MM.1S (cell line): ENCODE results near the gene NYAP2.

Experiments
- DNase-seq: peaks from one replicate; pipeline ENCODE4 v3.0.0-alpha.2; 2015
- H2AFZ ChIP-seq: fragments of 300-600 bp; sonication (generic); 2 replicates; pipeline ENCODE4 v1.6.0; 2016; ENCODE audit warnings: antibody characterized with exemption, low read length
- H3F3A ChIP-seq: fragments of 300-600 bp; sonication (generic); 2 replicates; pipeline ENCODE4 v1.6.1; 2016; ENCODE audit warnings: mild to moderate bottlenecking, antibody characterized with exemption, low read length, moderate library complexity, mixed read lengths; ENCODE audit not compliant: insufficient read depth
- H3K27ac ChIP-seq: fragments of 300-600 bp; sonication (generic); 2 replicates; pipeline ENCODE4 v1.5.1; 2016; ENCODE audit warnings: mild to moderate bottlenecking, low read length
- H3K27me3 ChIP-seq: fragments of 300-600 bp; sonication (generic); replicated peaks from 2 replicates; pipeline ENCODE4 v1.6.0; 2016; ENCODE audit warnings: low read length; ENCODE audit not compliant: insufficient read depth
- H3K36me3 ChIP-seq: fragments of 300-600 bp; sonication (generic); replicated peaks from 2 replicates; pipeline ENCODE4 v1.6.1; 2016; ENCODE audit warnings: mild to moderate bottlenecking, low read length, mixed read lengths; ENCODE audit not compliant: insufficient read depth
- H3K4me1 ChIP-seq: fragments of 300-600 bp; sonication (generic); 2 replicates; pipeline ENCODE4 v1.6.1; 2016; ENCODE audit warnings: low read length, mixed read lengths
- H3K4me2 ChIP-seq: fragments of 300-600 bp; sonication (generic); 2 replicates; pipeline ENCODE4 v1.6.0; 2016; ENCODE audit warnings: low read depth, low read length
- H3K4me3 ChIP-seq: fragments of 300-600 bp; sonication (generic); 2 replicates; pipeline ENCODE4 v1.5.1; 2016; ENCODE audit warnings: low read length, mixed read lengths
- H3K79me2 ChIP-seq: fragments of 300-600 bp; sonication (generic); 2 replicates; pipeline ENCODE4 v1.6.1; 2016; ENCODE audit warnings: mixed run types, low read length, mixed read lengths
- H3K9ac ChIP-seq: fragments of 300-600 bp; sonication (generic); 2 replicates; pipeline ENCODE4 v1.6.1; 2016; ENCODE audit warnings: low read length, mixed read lengths
- H3K9me2 ChIP-seq: fragments of 300-600 bp; sonication (generic); replicated peaks from 2 replicates; pipeline ENCODE4 v1.6.1; 2016; ENCODE audit warnings: mild to moderate bottlenecking, low read length, mixed read lengths; ENCODE audit not compliant: insufficient read depth
- H3K9me3 ChIP-seq: fragments of 300-600 bp; sonication (generic); replicated peaks from 2 replicates; pipeline ENCODE4 v1.6.1; 2016; ENCODE audit warnings: mild to moderate bottlenecking, low read length, mixed read lengths; ENCODE audit not compliant: insufficient read depth
- H4K20me1 ChIP-seq: fragments of 300-600 bp; sonication (generic); 2 replicates; pipeline ENCODE4 v1.6.1; 2016; ENCODE audit warnings: mild to moderate bottlenecking, low read length, moderate library complexity, mixed read lengths; ENCODE audit not compliant: insufficient read depth
- CTCF ChIP-seq: fragments of 300-600 bp; sonication (generic); IDR thresholded peaks from 2 replicates; pipeline ENCODE4 v1.5.1; 2016; ENCODE audit warnings: antibody characterized with exemption, low read length, mixed read lengths
- EZH2 ChIP-seq: fragments of 300-600 bp; sonication (generic); optimal IDR thresholded peaks from 2 replicates; pipeline ENCODE3; 2017; ENCODE audit warnings: low read depth, mild to moderate bottlenecking, antibody characterized with exemption, low read length, mixed read lengths
- EZH2phosphoT487 ChIP-seq: fragments of 300-600 bp; sonication (generic); IDR thresholded peaks from 2 replicates; pipeline ENCODE4 v1.6.1; 2018; ENCODE audit warnings: antibody characterized with exemption, low read length

Gene NYAP2

DNA sequence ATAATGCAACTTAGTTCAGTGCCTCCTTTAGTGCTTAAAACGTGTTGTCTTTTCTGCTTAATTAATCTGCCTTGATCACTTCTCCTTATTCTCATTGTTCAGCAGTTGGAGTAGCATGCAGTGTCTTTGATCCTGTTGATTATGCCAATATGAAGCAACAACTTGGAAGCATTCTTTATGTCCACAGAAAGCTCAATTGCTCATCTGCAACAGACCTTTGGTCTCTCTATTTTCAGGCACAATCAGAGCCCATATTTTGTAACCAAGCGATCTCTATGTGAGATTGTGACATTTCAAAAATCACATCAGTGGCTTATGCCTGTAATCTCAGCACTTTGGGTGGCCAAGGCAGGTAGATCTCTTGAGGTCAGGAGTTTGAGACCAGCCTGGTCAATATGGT is 217.3 kb downstream of the NYAP2 start:
- Histone ChIP-seq H3K4me2 (no peak overlapping the region), H3K4me3 (no peak overlapping the region), H3K36me3 (no peaks in the 10 kb centered on the region), H3K4me1 (no peaks in the 10 kb centered on the region), H3K27me3 (no peaks in the 10 kb centered on the region), H3K27ac (no peak overlapping the region), H3K79me2 (no peaks in the 10 kb centered on the region), H3K9ac (no peak overlapping the region), H3K9me3 (no peaks in the 10 kb centered on the region), H3F3A (no peaks in the 10 kb centered on the region), H4K20me1 (no peaks in the 10 kb centered on the region), H2AFZ (no peak overlapping the region), H3K9me2 (no peaks in the 10 kb centered on the region)
- DNase-seq, result no peak
- TF ChIP-seq EZH2 (no peak), CTCF (no peak), EZH2phosphoT487 (no peak)

DNA sequence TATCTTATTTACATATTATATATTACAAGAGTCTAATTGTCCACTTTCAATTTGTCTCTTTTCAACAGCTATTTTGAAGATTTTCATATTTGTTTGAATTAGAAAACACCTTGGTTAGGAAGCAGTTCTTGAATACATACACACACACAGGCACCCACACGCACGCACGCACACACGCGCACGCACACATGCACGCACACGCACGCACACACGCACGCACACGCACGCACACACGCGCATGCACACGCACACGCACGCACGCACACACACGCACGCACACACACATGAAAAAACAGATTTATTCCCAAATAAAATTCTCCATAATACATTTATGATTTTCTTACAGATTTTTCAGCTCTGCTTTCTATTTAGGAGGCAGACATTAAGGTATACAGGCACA is 220.7 kb downstream of the NYAP2 start:
- Histone ChIP-seq H3K27me3 (no peaks in the 10 kb centered on the region), H3K36me3 (no peaks in the 10 kb centered on the region), H3K9me2 (no peaks in the 10 kb centered on the region), H4K20me1 (no peaks in the 10 kb centered on the region), H3K4me2 (no peak overlapping the region), H3K4me3 (no peak overlapping the region), H3K79me2 (no peaks in the 10 kb centered on the region), H3K9me3 (no peaks in the 10 kb centered on the region), H3K9ac (no peak overlapping the region), H3K27ac (no peak overlapping the region), H2AFZ (no peak overlapping the region), H3F3A (no peaks in the 10 kb centered on the region), H3K4me1 (no peaks in the 10 kb centered on the region)
- no peak for TF ChIP-seq EZH2phosphoT487
- no peak for DNase-seq

DNA sequence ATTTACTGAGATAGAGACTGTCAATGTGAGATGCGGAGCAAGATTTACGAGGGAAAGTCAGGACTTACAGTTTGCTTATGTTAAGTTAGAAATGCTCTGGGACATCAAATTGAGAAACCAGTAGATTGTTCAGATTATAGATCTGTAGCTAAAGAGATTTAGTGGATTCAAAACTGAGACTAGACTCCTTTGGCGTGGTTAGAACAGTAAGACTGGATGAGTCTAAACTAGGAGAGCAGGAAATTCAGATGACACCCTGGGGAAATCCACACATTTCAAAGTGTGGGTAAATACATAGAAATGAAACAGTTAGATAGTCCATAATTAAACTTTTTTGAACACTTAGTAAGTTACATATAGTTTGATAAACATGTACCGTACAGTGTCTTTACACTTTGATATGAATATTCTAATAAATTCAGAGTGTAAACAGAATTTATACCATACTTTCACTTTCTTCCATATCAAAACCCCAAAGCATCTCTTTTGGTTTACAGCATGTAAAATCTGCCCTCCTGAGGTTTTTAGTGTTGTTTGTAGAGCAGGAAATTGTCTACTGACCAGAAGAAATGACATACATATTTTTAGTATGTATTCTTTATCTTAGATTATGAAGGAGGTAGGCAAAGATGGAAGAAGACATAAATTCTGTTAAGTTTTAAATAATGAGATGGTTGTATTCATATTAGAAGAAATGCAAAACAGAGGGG is 231.5 kb downstream of the NYAP2 start:
- Histone ChIP-seq H3K4me3 (no peak overlapping the region), H3F3A (no peaks in the 10 kb centered on the region), H2AFZ (no peak overlapping the region), H3K9me3 (no peaks in the 10 kb centered on the region), H3K4me1 (no peaks in the 10 kb centered on the region), H4K20me1 (no peaks in the 10 kb centered on the region), H3K27me3 (no peaks in the 10 kb centered on the region), H3K27ac (no peak overlapping the region), H3K9ac (no peak overlapping the region), H3K36me3 (no peaks in the 10 kb centered on the region), H3K4me2 (no peak overlapping the region), H3K9me2 (no peaks in the 10 kb centered on the region), H3K79me2 (no peaks in the 10 kb centered on the region)
- TF ChIP-seq EZH2, result no peak
- no peak for TF ChIP-seq CTCF
- no peak for TF ChIP-seq EZH2phosphoT487
- no peak for DNase-seq

DNA sequence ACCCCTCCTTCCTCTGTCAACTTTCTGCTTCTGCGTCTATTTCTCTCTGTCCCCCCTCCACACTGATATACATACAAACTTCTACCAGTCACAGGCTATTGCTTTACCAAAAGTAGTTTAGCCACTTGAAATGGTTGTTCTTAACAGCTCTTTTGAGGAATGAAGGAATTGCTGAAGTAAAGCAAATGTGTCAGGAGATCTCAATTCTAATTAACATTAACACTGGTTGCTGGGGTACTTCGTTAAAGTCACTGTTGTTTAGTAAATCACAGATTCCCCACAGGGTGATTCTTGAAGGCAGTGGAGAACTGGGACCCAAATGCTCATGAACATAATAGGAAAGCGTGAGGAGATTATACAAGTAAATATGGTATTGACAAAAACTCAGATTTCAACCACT is 232.8 kb downstream of the NYAP2 start:
- Histone ChIP-seq H4K20me1 (no peaks in the 10 kb centered on the region), H3K27me3 (no peaks in the 10 kb centered on the region), H3K79me2 (no peaks in the 10 kb centered on the region), H3K9me3 (no peaks in the 10 kb centered on the region), H3K36me3 (no peaks in the 10 kb centered on the region), H3K4me1 (no peaks in the 10 kb centered on the region), H3K4me2 (no peak overlapping the region), H3K9me2 (no peaks in the 10 kb centered on the region), H3K27ac (no peak overlapping the region), H3K9ac (no peak overlapping the region), H3F3A (no peaks in the 10 kb centered on the region), H2AFZ (no peak overlapping the region), H3K4me3 (no peak overlapping the region)
- TF ChIP-seq EZH2phosphoT487 (no peak), EZH2 (no peak), CTCF (no peak)
- no peak for DNase-seq
